ENCODE results near the gene TRAPPC10. TPM values are rescaled to one million over a fixed set of nuclear protein-coding genes. Genes with fewer than 3 reads are reported as not detected.

The TRAPPC10 gene
- total RNA-seq, 2 experiments from 2014 or later, result 98.1 to 101 TPM

DNA sequence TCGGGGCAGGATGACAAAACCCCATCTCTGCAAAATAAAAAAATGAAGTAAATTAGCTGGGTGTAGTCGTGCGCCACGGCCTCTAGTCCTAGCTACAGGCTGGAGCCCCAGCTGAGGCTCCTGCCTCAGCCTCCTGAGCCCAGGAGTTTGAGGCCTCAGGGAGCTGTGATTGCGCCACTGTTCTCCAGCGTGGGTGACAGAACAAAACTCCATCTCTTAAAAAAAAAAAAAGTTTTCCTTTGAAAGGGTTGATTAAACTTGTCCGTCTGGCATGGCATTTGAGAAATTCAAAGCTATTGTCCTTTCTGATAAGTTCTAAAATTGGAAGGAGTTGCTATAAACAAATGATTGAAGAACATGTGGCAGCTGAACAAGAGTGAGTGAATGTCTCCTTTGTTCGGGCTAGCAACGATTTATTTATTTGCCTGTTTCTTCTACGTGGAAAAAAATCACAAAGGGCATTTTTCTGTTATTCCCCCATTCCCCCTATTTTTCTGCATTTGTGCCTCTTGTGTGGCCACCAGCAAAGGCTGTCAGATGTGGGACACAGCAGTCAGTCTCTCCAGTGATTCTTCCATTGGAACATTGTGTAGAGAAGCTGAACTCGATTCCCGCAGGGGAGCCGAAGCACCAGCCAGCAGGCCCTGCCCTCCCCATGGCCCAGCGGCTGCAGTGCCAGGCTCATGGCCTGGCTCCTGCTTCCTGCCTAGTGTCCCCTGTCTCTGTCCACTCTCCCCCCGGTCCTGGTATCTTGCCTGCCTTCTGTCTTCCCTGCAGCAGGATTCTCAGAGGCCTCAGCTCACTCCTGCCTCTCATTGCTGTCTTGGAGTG is 73.6 kb downstream of the TRAPPC10 start:
- peaks cover 91% of the 10 kb centered on the region for H3K4me1 Mint-ChIP-seq (ENCODE audit: low read depth)
- Histone ChIP-seq H3K27ac (ENCODE audit: low read depth in 1 of 2, low read length in 2 of 2) (peak overlapping the region; percentile 80 to 91), H3K9me3 (ENCODE audit: control insufficient read depth in 1 of 2, insufficient read depth in 1 of 2, low read length in 2 of 2) (no peaks in the 10 kb centered on the region), H3K27me3 (ENCODE audit: control insufficient read depth in 1 of 2, insufficient read depth in 2 of 2, low read length in 2 of 2) (no peaks in the 10 kb centered on the region), H3K4me1 (ENCODE audit: insufficient read depth, low read length) (peaks cover 99% of the 10 kb centered on the region), H3K36me3 (ENCODE audit: insufficient read depth, low read length) (peaks cover 75% of the 10 kb centered on the region), H3K4me3 (ENCODE audit: low read length) (peak overlapping the region; percentile 41)
- peaks cover 85% of the 10 kb centered on the region for H3K36me3 Mint-ChIP-seq (ENCODE audit: low read depth)
- ChIA-PET CTCF (interaction anchor here (1.2 to 1.4 kb wide), 2 partner anchors 14 to 68 kb away, joined by 3 to 6 read pairs; no protein-coding TSS in a partner anchor), POLR2A (interaction anchor here (0.9 to 4.6 kb wide), 4 partner anchors 21 to 826 kb away, joined by 3 to 49 read pairs (median 9); no protein-coding TSS in a partner anchor)
- peak overlapping the region; percentile 69 for H3K4me3 Mint-ChIP-seq
- intact Hi-C loops (cut with DNase I, micrococcal nuclease), result loop anchor here in 1 of 2 experiments (2.0 to 10.0 kb wide), 2 partner anchors 19 to 249 kb away; partner anchors contain the start of gene CFAP410
- TF ChIP-seq, protein P1, sequence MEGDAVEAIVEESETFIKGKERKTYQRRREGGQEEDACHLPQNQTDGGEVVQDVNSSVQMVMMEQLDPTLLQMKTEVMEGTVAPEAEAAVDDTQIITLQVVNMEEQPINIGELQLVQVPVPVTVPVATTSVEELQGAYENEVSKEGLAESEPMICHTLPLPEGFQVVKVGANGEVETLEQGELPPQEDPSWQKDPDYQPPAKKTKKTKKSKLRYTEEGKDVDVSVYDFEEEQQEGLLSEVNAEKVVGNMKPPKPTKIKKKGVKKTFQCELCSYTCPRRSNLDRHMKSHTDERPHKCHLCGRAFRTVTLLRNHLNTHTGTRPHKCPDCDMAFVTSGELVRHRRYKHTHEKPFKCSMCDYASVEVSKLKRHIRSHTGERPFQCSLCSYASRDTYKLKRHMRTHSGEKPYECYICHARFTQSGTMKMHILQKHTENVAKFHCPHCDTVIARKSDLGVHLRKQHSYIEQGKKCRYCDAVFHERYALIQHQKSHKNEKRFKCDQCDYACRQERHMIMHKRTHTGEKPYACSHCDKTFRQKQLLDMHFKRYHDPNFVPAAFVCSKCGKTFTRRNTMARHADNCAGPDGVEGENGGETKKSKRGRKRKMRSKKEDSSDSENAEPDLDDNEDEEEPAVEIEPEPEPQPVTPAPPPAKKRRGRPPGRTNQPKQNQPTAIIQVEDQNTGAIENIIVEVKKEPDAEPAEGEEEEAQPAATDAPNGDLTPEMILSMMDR (IDR thresholded peaks at IDR 0.05), result no peak
- peak overlapping the region; percentile 95 for H3K27ac Mint-ChIP-seq
- peak in 2 of 14 experiments; percentile 22 to 29 for DNase-seq
- no peaks in the 10 kb centered on the region for H3K27me3 Mint-ChIP-seq
- no peak for ATAC-seq (ENCODE audit: poor library complexity)
- no peaks in the 10 kb centered on the region for H3K9me3 Mint-ChIP-seq

DNA sequence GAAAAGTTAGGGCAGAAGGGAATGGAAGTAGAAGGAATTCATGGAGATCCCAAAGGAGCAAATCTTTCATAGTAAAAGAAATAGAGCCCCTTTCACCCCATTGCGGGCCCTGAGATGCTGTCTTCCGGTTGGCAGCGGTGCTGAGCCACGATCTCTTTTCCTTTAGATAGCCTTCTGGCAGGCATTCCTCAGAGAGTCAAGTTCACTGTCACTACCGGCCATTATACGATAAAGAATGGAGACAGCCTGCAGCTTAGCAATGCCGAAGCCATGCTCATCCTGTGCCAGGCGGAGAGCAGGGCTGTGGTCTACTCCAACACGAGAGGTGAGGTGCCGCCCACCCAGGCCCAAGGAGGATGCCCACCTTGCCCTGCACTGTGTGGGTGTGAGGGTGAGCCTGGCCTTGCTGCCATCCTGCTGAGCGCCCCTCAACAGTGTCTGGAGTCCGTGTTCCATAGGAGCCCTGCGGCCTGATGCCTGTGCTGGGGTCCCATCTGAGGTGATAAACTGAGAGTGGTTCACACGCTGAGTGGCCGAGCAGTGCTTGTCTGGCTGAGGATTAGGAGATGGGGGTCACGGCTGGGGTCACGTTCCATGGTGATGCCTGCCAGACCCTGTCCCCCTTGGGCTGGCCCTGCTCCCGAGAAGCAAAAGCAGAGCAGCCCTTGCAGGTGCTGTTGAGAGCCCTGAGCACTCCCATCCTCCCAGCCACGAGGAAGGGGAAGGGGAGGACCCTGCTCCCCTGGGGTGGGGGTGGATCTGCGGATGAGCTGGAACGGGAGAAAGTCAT is 74.7 kb downstream of the TRAPPC10 start:
- CTCF ChIA-PET, result no interaction called here
- Histone ChIP-seq H3K27ac (ENCODE audit: low read depth in 1 of 2, low read length in 2 of 2) (peak overlapping the region; percentile 80 to 91), H3K27me3 (ENCODE audit: control insufficient read depth in 1 of 2, insufficient read depth in 2 of 2, low read length in 2 of 2) (no peaks in the 10 kb centered on the region), H3K36me3 (ENCODE audit: insufficient read depth, low read length) (peaks cover 71% of the 10 kb centered on the region), H3K4me1 (ENCODE audit: insufficient read depth, low read length) (peaks cover 93% of the 10 kb centered on the region), H3K4me3 (ENCODE audit: low read length) (no peak overlapping the region), H3K9me3 (ENCODE audit: control insufficient read depth in 1 of 2, insufficient read depth in 1 of 2, low read length in 2 of 2) (no peaks in the 10 kb centered on the region)
- intact Hi-C loops (cut with DNase I, micrococcal nuclease), result loop anchor here in 1 of 2 experiments (10.0 kb wide), 1 partner anchor 248 kb away; the partner anchor contains the start of gene CFAP410
- TF ChIP-seq, protein P1 (IDR thresholded peaks at IDR 0.05), result no peak
- DNase-seq (peak in 1 of 14 experiments; percentile 32), ATAC-seq (ENCODE audit: poor library complexity) (no peak)
- Mint-ChIP-seq H3K27ac (peak overlapping the region; percentile 95), H3K4me3 (peak overlapping the region; percentile 74), H3K9me3 (no peaks in the 10 kb centered on the region), H3K27me3 (no peaks in the 10 kb centered on the region), H3K36me3 (ENCODE audit: low read depth) (peaks cover 76% of the 10 kb centered on the region), H3K4me1 (ENCODE audit: low read depth) (peaks cover 85% of the 10 kb centered on the region)
- POLR2A ChIA-PET, result interaction anchor here (1.5 to 4.6 kb wide), 2 partner anchors 8 to 22 kb away, joined by 6 to 49 read pairs; no protein-coding TSS in a partner anchor
